H1 (cell line): Measurements from ENCODE around the gene ADAMTS15. TPM values are rescaled to one million over a fixed set of nuclear protein-coding genes. Genes with fewer than 3 reads are reported as not detected.
"Not testable (repeated sequence)": the region's sequence is repeated elsewhere in the genome, so short reads cannot be mapped to it uniquely, and the experiment has no call there.

ENCODE experiments used
- CTCF ChIA-PET: fragments of 300-600 bp; sonication (Branson Sonifier 250); formaldehyde crosslinking; loops from one replicate; lab custom pipeline; 2021; ENCODE audit not compliant: partially characterized antibody; lab: Charles Lee
- POLR2A ChIA-PET: fragments of 300-600 bp; sonication (Branson Sonifier 250); formaldehyde crosslinking; loops from one replicate; lab custom pipeline; 2021; ENCODE audit warnings: inconsistent platforms; ENCODE audit not compliant: partially characterized antibody; lab: Charles Lee
- DNase-seq, 2 experiments: peaks; one replicate each; pipeline versions ENCODE4 v3.0.0 to v3.0.0-alpha.2; 2010 to 2022; ENCODE audit warnings: low spot score in 2 of 2, low read depth in 1 of 2, mixed read lengths in 1 of 2
- FAIRE-seq: peaks from 2 replicates; lab custom pipeline; 2011; peaks lifted over from hg19 to GRCh38; lab: Jason Lieb, UNC
- H2AFZ ChIP-seq: 2 replicates; pipeline ENCODE4 v1.8.1; 2012; ENCODE audit warnings: low read length, inconsistent platforms
- H2AK5ac ChIP-seq: 2 replicates; pipeline ENCODE4 v1.6.1; 2013; ENCODE audit warnings: low read depth, low read length
- H2BK120ac ChIP-seq: replicated peaks from 2 replicates; pipeline ENCODE3; 2013; ENCODE audit warnings: low read depth, low read length, inconsistent platforms
- H2BK12ac ChIP-seq: 2 replicates; pipeline ENCODE4 v1.6.1; 2013; ENCODE audit warnings: low read depth, low read length
- H2BK15ac ChIP-seq: 2 replicates; pipeline ENCODE4 v1.6.1; 2013; ENCODE audit warnings: low read length
- H2BK20ac ChIP-seq: 2 replicates; pipeline ENCODE4 v1.6.1; 2013; ENCODE audit warnings: low read length
- H2BK5ac ChIP-seq: 2 replicates; pipeline ENCODE4 v1.6.1; 2013; ENCODE audit warnings: low read depth, low read length
- H3K14ac ChIP-seq: 2 replicates; pipeline ENCODE4 v1.6.1; 2013; ENCODE audit warnings: inconsistent platforms; ENCODE audit not compliant: insufficient read length
- H3K18ac ChIP-seq: 2 replicates; pipeline ENCODE4 v1.6.1; 2013; ENCODE audit warnings: low read length; ENCODE audit errors: extremely low read depth
- H3K23ac ChIP-seq: 2 replicates; pipeline ENCODE4 v1.6.1; 2013; ENCODE audit warnings: inconsistent platforms; ENCODE audit not compliant: insufficient read length
- H3K23me2 ChIP-seq: 2 replicates; pipeline ENCODE4 v1.6.1; 2013; ENCODE audit warnings: low read depth, low read length
- H3K27ac ChIP-seq: 2 replicates; pipeline ENCODE4 v1.6.1; 2011; ENCODE audit warnings: low read depth, low read length, inconsistent platforms
- H3K27me3 ChIP-seq, 4 experiments: replicated peaks in 1 of 4; 1 replicate in 1 of 4; 2 replicates in 3 of 4; pipeline versions ENCODE4 v1.6.1 to v1.8.1; 2011 to 2013; ENCODE audit warnings: low read length in 3 of 4, mild to moderate bottlenecking in 3 of 4, inconsistent platforms in 2 of 4, mixed read lengths in 2 of 4, moderate library complexity in 1 of 4; ENCODE audit not compliant: control insufficient read depth in 3 of 4, insufficient read depth in 3 of 4; ENCODE audit errors: extremely low read depth in 1 of 4
- H3K36me3 ChIP-seq, 4 experiments: 2 replicates each; pipeline versions ENCODE4 v1.6.1 to v1.8.1; 2011 to 2013; ENCODE audit warnings: mild to moderate bottlenecking in 4 of 4, low read length in 3 of 4, moderate library complexity in 2 of 4, control low read depth in 1 of 4, inconsistent platforms in 1 of 4; ENCODE audit not compliant: insufficient read depth in 4 of 4, control insufficient read depth in 2 of 4
- H3K4ac ChIP-seq: replicated peaks from 2 replicates; pipeline ENCODE3; 2013; ENCODE audit warnings: low read length, low read depth, mixed read lengths, inconsistent platforms; ENCODE audit not compliant: insufficient read length
- H3K4me1 ChIP-seq, 4 experiments: replicated peaks in 1 of 4; 1 replicate in 1 of 4; 2 replicates in 3 of 4; pipeline versions ENCODE4 v1.6.1 to v1.8.1; 2011 to 2013; ENCODE audit warnings: low read length in 3 of 4, inconsistent platforms in 2 of 4, mixed read lengths in 1 of 4; ENCODE audit not compliant: insufficient read depth in 4 of 4, control insufficient read depth in 3 of 4
- H3K4me2 ChIP-seq, 2 experiments: 2 replicates each; pipeline versions ENCODE4 v1.6.1 to v1.8.1; 2011 to 2013; ENCODE audit warnings: low read depth in 2 of 2, low read length in 2 of 2, control low read depth in 1 of 2, inconsistent platforms in 1 of 2, mild to moderate bottlenecking in 1 of 2; ENCODE audit not compliant: insufficient read depth in 1 of 2
- H3K4me3 ChIP-seq, 4 experiments: fragments of 200-600, 300-600 bp in 1 of 4; sonication (generic), shearing (Covaris generic), sonication (Bioruptor Twin) in 1 of 4; 2 replicates each; pipeline versions ENCODE4 v1.5.1 to v1.8.1; 2011 to 2016; ENCODE audit warnings: low read length in 4 of 4, low read depth in 3 of 4, control low read depth in 2 of 4, inconsistent platforms in 2 of 4, mild to moderate bottlenecking in 2 of 4, mixed read lengths in 1 of 4, moderate library complexity in 1 of 4; ENCODE audit not compliant: insufficient read depth in 2 of 4; ENCODE audit errors: extremely low read depth in 1 of 4
- H3K56ac ChIP-seq: replicated peaks from 2 replicates; pipeline ENCODE3; 2013; ENCODE audit warnings: low read depth, mild to moderate bottlenecking, mixed read lengths, low read length, inconsistent platforms; ENCODE audit not compliant: insufficient read length
- H3K79me1 ChIP-seq: 2 replicates; pipeline ENCODE4 v1.6.1; 2013; ENCODE audit warnings: low read depth, low read length, control low read depth
- H3K79me2 ChIP-seq, 2 experiments: 2 replicates each; pipeline versions ENCODE4 v1.6.1 to v1.8.1; 2012 to 2013; ENCODE audit warnings: low read length in 2 of 2, mild to moderate bottlenecking in 2 of 2, inconsistent platforms in 1 of 2; ENCODE audit not compliant: insufficient read depth in 2 of 2, control insufficient read depth in 1 of 2
- H3K9ac ChIP-seq, 4 experiments: replicated peaks in 1 of 4; 1 replicate in 1 of 4; 2 replicates in 3 of 4; pipeline versions ENCODE4 v1.6.1 to v1.8.1; 2011 to 2013; ENCODE audit warnings: low read depth in 3 of 4, low read length in 3 of 4, control low read depth in 2 of 4, mild to moderate bottlenecking in 2 of 4, moderate library complexity in 2 of 4, inconsistent platforms in 1 of 4; ENCODE audit errors: extremely low read depth in 1 of 4
- H3K9me3 ChIP-seq, 2 experiments: 2 replicates each; pipeline versions ENCODE4 v1.6.1 to v1.8.1; 2012 to 2013; ENCODE audit warnings: mild to moderate bottlenecking in 2 of 2, moderate library complexity in 2 of 2, control low read depth in 1 of 2, inconsistent platforms in 1 of 2, low read depth in 1 of 2, low read length in 1 of 2, mixed read lengths in 1 of 2; ENCODE audit not compliant: insufficient read depth in 2 of 2
- H4K20me1 ChIP-seq, 2 experiments: replicated peaks in 1 of 2; 2 replicates each; pipeline versions ENCODE3 to v1.8.1; 2011 to 2013; ENCODE audit warnings: inconsistent platforms in 2 of 2, low read length in 2 of 2, mild to moderate bottlenecking in 1 of 2; ENCODE audit not compliant: insufficient read depth in 2 of 2, control insufficient read depth in 1 of 2
- H4K5ac ChIP-seq: 2 replicates; pipeline ENCODE4 v1.6.1; 2013; ENCODE audit warnings: low read length, low read depth, mixed read lengths, inconsistent platforms; ENCODE audit not compliant: insufficient read length
- H4K8ac ChIP-seq: 2 replicates; pipeline ENCODE4 v1.8.0; 2013; ENCODE audit warnings: mild to moderate bottlenecking, moderate library complexity, low read length, inconsistent platforms; ENCODE audit not compliant: insufficient read depth; ENCODE audit errors: extremely low read depth
- H4K91ac ChIP-seq: replicated peaks from 2 replicates; pipeline ENCODE3; 2013; ENCODE audit warnings: low read length, mixed read lengths, inconsistent platforms; ENCODE audit not compliant: insufficient read length
- ATF3 ChIP-seq: IDR thresholded peaks from 2 replicates; pipeline ENCODE4 v1.6.1; 2011; ENCODE audit warnings: low read depth, mild to moderate bottlenecking, low read length; ENCODE audit not compliant: insufficient read depth
- BACH1 ChIP-seq: IDR thresholded peaks from 2 replicates; pipeline ENCODE4 v1.6.1; 2012; ENCODE audit warnings: low read length, improper control_type of control experiment
- E2F6 ChIP-seq: IDR thresholded peaks from 2 replicates; pipeline ENCODE4 v1.6.1; 2012; ENCODE audit warnings: inconsistent platforms
- EGR1 ChIP-seq: IDR thresholded peaks from 2 replicates; pipeline ENCODE4 v1.6.1; 2011; ENCODE audit warnings: low read depth, low read length, borderline replicate concordance
- KDM1A ChIP-seq: fragments of 200-600, 300-600 bp; sonication (generic); IDR thresholded peaks from 2 replicates; pipeline ENCODE4 v1.7.1; 2016; ENCODE audit warnings: mild to moderate bottlenecking, low read length, borderline replicate concordance
- KDM4A ChIP-seq: IDR thresholded peaks from one replicate; pipeline ENCODE4 v1.7.1; 2012; ENCODE audit warnings: low read depth, mild to moderate bottlenecking, moderate library complexity, low read length, inconsistent platforms; ENCODE audit not compliant: severe bottlenecking
- POU5F1 ChIP-seq: IDR thresholded peaks from 2 replicates; pipeline ENCODE4 v1.6.1; 2011; ENCODE audit warnings: low read depth, mild to moderate bottlenecking, low read length, moderate library complexity
- SP1 ChIP-seq: IDR thresholded peaks from 2 replicates; pipeline ENCODE4 v1.6.1; 2011; ENCODE audit warnings: low read depth, low read length
- USF2 ChIP-seq: IDR thresholded peaks from 2 replicates; pipeline ENCODE4 v1.6.1; 2011; ENCODE audit warnings: low read length, improper control_type of control experiment
- WGBS, 2 experiments: shearing (Covaris generic) in 1 of 2; methylation state at CpG; one replicate each; pipeline versions ENCODE4 v1.1.6 to v1.1.7; 2013 to 2015; ENCODE audit warnings: low lambda C conversion rate in 2 of 2, mixed read lengths in 2 of 2, inconsistent platforms in 1 of 2, low coverage in 1 of 2, missing lambda C conversion rate in 1 of 2; ENCODE audit not compliant: insufficient replicate concordance in 2 of 2, insufficient coverage in 1 of 2, insufficient read length in 1 of 2; ENCODE audit errors: extremely low coverage in 1 of 2, missing lambda C conversion rate in 1 of 2; 5-methylcytosine and 5-hydroxymethylcytosine counted together
- polyA plus RNA-seq, 7 experiments: library from polyadenylated mRNA; depleted of rRNA in 3 of 7; stranded (reverse) in 5 of 7; unstranded in 2 of 7; fragments of >200 nt in 5 of 7; fragments of 200-250 nt in 2 of 7; gene quantifications; 1 replicate in 5 of 7; 2 replicates in 1 of 7; 4 replicates in 1 of 7; pipeline versions ENCODE4 v1.2.1 to v1.2.3, GENCODE V29; 2011 to 2013; ENCODE audit warnings: missing spikeins in 2 of 7, mixed read lengths in 2 of 7
- total RNA-seq: library from RNA; stranded (reverse); fragmentation: NEBNext Ultra II Directional; extraction: Animal tissue kit (Norgen Biotek cat#: 25700); gene quantifications from 2 replicates; pipeline ENCODE4 v1.2.1, GENCODE V29; 2021

The ADAMTS15 gene
- total and polyA plus RNA-seq, 2 of the 8 experiments (the other 6 are each of a cell fraction or from before 2014, with no cell fraction given): 1.7 to 4.7 TPM

- no peak for TF ChIP-seq E2F6
- no peak for TF ChIP-seq BACH1
- no peak for TF ChIP-seq POU5F1
- TF ChIP-seq ATF3: no peak
- no peak for TF ChIP-seq KDM4A
- no peak for TF ChIP-seq USF2
- no peak for TF ChIP-seq EGR1
- no peak for TF ChIP-seq SP1
- no peak for TF ChIP-seq KDM1A
Measured at GRCh38 chr11:130437848-130438247, 10.6 kb upstream of the ADAMTS15 start (continued).

GRCh38 chr11:130438401-130439159 lies 9.9 kb upstream of the ADAMTS15 start:
- POLR2A ChIA-PET: interaction anchor here (0.8 kb wide), 1 partner anchor 469 kb away, joined by 3 read pairs; no protein-coding TSS in a partner anchor

More at GRCh38 chr11:130438401-130439159, 9.9 kb upstream of the ADAMTS15 start:
- H4K20me1 ChIP-seq, H2BK15ac ChIP-seq, H3K14ac ChIP-seq, H3K23ac ChIP-seq, H3K23me2 ChIP-seq, H3K9me3 ChIP-seq, H3K4ac ChIP-seq, H4K91ac ChIP-seq, H4K5ac ChIP-seq, H2BK12ac ChIP-seq, H3K18ac ChIP-seq, H3K56ac ChIP-seq, H3K79me1 ChIP-seq, H3K4me3 ChIP-seq, H3K9ac ChIP-seq, DNase-seq, H4K8ac ChIP-seq, H3K27ac ChIP-seq, H3K4me1 ChIP-seq, H2BK5ac ChIP-seq, H3K79me2 ChIP-seq, H2AFZ ChIP-seq, H2BK120ac ChIP-seq, H3K36me3 ChIP-seq, FAIRE-seq, H2AK5ac ChIP-seq, H3K27me3 ChIP-seq, H3K4me2 ChIP-seq: not testable (repeated sequence)
- CTCF ChIA-PET: interaction anchor here (1.0 to 21.7 kb wide), 10 partner anchors 9 to 458 kb away, joined by 3 to 521 read pairs (median 3); partner anchors contain the start of gene ADAMTS15
- H2BK20ac ChIP-seq: peak overlapping the region; percentile 21; the same call in 1 of the 2 replicates
- 95% methylated on average over 10 of the region's 10 CpGs; no CpG with 5 or more reads in 1 of the 2 experiments for WGBS, 2 experiments
